GM08714 (cell line): Measurements from ENCODE around the gene IL9R.
"Not testable (repeated sequence)": the region's sequence is repeated elsewhere in the genome, so short reads cannot be mapped to it uniquely, and the experiment has no call there.

Experiments used
- H3K4me3 ChIP-seq: fragments of 200-500 bp; sonication (Bioruptor generic); 2 replicates; pipeline ENCODE4 v1.5.1; 2014; ENCODE audit warnings: mild to moderate bottlenecking, low read length, inconsistent platforms
- ZNF274 ChIP-seq: IDR thresholded peaks from 2 replicates; pipeline ENCODE4 v1.6.1; 2012; ENCODE audit warnings: mild to moderate bottlenecking, low read depth, low read length

The IL9R gene, protein sequence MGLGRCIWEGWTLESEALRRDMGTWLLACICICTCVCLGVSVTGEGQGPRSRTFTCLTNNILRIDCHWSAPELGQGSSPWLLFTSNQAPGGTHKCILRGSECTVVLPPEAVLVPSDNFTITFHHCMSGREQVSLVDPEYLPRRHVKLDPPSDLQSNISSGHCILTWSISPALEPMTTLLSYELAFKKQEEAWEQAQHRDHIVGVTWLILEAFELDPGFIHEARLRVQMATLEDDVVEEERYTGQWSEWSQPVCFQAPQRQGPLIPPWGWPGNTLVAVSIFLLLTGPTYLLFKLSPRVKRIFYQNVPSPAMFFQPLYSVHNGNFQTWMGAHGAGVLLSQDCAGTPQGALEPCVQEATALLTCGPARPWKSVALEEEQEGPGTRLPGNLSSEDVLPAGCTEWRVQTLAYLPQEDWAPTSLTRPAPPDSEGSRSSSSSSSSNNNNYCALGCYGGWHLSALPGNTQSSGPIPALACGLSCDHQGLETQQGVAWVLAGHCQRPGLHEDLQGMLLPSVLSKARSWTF

DNA sequence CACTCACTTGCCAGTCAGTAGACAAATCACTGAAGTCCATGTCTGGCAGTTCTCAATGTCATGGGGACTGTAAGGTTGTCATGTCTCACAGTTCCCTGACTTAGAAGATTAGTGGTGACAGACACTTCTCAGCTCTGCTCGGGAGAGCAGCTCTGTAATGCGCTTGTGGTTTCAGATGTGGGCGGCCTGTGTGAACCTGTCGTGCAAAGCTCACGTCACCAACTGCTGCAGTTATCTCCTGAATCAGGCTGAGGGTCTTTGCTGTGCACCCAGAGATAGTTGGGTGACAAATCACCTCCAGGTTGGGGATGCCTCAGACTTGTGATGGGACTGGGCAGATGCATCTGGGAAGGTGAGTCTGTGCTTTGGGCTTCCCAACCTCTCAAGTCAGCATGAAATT, at the start of gene IL9R:
TSS of gene IL9R (plus strand) at position 261 of the 400 bp plus-strand sequence. CDS start at position 325, 64 bp downstream.
- no peak within 1 kb of the TSS; the same call in 1 of the 2 replicates for H3K4me3 ChIP-seq
- TF ChIP-seq ZNF274: no peak

DNA sequence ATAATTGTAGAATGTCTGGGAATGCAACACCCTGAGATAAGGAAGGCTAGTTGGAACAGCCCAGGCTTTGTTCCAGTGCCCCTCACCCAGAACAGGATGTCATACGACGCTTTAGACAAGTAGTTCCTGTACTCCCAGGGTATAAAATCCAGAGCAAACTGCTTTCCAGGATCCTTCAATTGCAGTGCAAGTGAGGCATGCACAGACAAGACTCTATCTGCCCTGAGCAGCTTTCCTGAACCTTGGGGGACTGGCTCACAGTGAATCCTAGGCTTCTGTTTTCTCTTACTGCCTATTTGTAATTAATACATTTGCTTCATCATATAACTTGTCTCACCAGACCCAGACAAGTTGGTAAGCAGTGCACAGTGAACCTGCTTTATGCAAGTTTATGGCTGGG, 48.4 kb upstream of the IL9R start:
- no peak for TF ChIP-seq ZNF274
- H3K4me3 ChIP-seq: no peak overlapping the region

DNA sequence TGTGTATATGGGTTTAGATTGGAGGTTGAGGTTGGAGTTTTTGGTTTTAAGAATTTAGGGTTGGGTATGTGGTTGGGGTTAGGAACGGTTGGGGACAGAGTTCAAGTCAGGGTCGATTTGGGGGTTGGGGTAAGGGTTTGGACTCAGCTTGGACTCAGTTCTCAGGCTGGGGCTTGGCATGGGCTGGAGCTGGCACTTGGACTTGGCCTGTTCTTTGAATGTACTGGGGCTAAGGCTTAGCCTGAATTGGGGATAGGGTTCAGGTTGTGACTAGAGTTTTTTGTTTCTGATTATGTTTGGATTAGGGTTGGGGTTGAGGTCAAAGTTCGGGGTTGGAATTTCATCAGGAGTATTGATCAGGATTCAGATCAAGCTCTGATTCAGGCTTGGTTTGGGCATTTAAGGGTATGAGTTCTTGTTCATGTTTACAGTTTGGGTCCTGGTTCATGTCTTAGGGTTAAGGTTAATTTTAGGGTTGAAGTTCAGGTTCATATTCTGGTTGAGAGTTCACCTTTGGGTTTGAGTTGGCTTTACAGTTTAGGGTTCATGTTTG, 46.2 kb upstream of the IL9R start:
- TF ChIP-seq ZNF274: no peak
- H3K4me3 ChIP-seq: no peak overlapping the region

DNA sequence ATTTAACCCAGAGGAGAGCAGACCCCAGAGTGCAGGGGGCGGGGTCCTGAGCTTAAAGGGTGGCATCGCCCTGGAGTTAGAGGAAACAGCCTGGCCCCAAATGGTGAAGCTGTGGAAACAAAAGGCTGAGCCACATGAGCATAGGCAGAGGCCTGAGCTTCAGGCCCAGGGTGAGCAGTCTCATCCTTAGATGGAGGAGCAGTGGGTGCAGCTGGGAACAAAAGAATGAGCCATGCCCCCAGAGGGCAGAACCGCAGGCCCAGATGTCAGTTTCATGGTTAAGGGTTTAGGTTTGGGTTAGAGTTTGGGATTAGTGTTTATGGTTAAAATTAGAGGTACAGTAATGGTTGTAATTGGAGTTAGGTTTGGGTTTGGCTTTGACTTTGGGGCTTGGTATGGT, 44.4 kb upstream of the IL9R start:
- no peak for TF ChIP-seq ZNF274
- H3K4me3 ChIP-seq: no peak overlapping the region

DNA sequence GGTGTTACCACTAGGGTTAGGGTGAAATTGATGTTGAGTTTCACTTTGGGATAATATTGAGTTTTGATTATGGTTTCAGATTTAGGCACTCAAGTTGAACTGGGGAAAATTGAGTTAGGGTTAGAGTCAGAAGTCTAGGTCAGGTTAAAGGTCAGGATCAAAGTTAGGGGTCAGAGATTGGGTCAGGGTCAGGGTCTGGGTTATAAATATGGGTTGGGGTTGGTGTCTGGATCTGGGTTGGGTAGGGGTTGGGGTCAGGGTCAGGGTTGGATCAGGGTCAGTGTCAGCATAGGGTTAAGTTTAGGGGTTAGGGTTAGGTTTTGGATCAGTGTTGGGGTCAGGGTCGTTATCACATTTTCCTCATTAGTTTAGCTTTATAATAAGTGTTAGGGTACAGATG, 42.7 kb upstream of the IL9R start:
- TF ChIP-seq ZNF274: no peak
- H3K4me3 ChIP-seq: no peak overlapping the region

DNA sequence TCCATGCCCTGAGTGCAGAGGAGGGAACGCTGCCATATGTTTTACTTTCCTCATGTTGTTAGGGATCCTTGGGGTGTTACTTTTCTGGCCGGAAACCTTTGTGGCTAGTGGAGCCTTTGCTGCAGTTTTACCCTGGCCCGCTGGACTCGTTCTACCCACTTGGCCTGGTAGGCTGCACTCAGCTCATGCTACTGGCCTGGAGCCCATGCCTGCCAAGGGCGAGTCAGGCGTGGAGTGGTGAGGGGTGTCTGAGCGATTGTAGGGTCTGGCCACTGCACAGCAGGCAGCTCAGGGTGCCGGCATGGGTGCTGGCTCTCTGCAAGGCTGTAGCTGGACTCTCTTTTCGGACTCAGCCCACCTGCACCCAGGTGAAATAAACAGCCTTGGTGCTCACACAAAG, 41.4 kb upstream of the IL9R start:
- TF ChIP-seq ZNF274: no peak
- H3K4me3 ChIP-seq: no peak overlapping the region

DNA sequence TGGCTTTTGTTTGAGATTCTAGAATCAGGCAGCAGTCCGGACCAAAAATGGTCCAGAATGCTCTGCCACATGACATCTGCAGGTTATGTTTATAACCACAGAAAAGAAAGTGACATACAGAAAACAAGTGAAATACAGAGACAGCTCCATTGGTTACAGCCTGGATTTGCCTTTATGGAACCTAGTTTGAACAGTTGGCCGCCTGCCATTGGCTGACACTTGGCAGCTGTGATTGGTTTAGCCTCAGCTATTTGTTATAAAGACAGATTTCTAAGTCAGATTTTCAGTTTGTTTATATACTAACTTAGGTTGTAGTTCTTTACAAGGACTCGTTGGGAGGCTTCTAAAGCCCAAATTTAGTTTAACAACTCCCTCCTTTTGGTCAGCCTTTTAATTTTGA, 40.8 kb upstream of the IL9R start:
- no peak overlapping the region for H3K4me3 ChIP-seq
- no peak for TF ChIP-seq ZNF274

DNA sequence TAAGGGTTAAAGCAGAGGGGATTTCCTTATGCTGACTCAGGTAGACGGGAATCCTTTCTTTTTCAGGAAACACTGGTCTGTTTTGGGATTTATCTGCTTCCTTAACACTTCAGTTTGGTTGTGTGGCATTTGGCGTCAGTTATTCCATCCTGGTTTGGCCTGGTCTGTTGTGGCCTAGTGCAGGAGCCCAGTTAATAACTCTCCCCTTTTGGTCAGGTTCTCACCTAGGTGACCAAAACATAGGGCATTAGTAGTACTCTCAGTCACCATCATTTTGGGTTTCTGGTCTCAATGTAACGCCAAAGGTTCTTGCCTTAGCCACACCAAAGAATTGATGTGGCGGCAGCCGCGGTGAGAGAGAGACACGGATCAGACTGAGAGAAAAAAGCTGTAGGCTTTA, 39.7 kb upstream of the IL9R start:
- TF ChIP-seq ZNF274: no peak
- H3K4me3 ChIP-seq: no peak overlapping the region

DNA sequence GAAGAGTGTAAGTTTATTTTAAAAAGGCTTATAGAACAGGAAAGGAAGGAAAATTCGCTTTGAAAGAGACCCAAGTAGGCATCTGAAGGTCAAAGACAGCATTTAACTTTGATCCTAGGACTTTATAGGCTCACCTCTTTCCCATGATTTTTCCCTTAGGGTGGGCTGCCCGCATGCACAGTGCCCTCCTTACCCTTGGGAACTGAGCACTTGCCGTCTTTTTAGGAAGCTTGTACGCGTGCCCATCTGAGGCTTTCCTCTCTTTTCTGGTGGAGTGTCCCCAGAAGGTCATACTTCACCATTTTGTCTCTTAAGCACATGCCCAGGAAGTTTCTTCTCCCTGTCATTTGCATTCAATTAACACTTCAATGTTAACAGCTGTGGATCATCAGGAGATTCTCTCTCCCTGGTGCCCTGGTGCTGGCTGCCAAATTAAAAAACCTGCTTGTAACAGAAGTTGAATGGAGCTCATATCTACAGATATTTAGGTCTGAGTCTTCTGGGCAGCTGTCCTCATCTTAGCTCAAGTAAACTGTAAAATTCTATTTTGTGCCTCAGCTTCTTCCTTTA, 38.4 kb upstream of the IL9R start:
- no peak for TF ChIP-seq ZNF274
- H3K4me3 ChIP-seq: no peak overlapping the region

DNA sequence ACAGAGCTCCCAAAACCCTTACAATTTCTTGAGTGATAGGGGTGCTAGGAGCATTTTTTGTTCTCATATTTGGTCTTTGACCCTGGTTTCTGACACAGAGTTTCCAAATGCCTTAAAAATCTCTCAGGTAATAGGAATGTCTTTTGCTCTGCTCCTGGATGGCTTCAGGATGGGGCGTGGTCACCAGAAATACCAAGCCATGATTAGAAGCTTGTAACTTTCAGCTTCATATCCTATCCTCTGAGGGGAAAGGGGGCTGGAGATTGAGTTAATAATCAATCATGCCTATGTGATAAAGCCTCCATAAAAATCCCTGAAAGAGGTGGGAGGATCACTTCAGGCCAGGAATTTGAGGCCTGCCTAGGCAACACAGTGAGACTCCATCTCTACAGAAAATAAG, 34.6 kb upstream of the IL9R start:
- no peak overlapping the region for H3K4me3 ChIP-seq

DNA sequence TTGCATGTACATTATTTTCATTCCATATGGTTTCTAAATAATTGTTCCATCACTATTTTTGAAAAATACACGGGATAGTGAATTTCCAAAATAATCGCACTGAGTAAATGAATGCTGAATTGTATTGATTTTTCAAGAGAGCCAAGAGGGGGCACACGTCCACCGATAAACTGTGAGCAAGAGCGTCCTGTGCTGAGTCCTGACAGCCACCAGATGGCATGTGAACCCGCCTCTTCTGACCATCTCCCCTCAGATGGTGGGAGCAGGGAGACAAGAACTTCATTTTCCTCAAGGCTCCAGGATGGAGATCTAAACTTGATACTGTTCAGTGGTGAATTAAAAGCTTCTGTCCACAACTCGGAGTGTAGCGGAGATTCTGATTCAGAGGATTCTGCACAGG, 30.6 kb upstream of the IL9R start:
- no peak for TF ChIP-seq ZNF274
- H3K4me3 ChIP-seq: no peak overlapping the region

More for the DNA sequence above, 34.6 kb upstream of the IL9R start:
- TF ChIP-seq ZNF274: no peak

DNA sequence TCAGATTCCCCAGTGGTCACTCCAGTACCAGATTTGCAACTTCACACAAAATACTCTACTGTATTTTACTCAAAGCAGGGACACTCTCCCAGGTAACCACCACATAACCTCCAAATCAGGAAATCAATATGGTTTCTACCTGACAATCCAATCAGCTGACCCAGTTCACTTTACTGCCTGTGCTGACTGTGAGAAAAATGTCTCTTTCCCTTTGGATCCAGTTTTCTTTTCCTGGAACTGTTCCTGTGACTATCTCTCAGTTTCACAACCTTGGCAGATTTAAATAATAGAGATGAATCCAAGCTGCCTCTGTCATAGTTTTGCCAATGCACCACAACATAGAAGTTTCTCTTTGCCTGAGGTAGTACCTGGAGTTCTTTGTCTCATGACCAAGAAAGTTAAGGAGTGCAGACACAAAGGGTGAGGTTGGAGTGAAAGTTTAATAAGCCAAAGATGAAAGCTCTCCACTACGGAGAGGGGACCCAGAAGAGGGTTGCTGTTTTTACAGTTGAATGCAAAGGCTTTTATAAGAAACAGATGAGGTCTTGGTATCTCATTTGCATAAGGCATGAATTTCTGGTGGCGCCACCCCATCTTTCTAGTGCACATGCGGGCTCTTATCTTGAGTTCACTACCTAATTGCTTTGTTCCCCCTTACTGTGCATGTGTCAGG, 29.7 kb upstream of the IL9R start:
- no peak for TF ChIP-seq ZNF274
- H3K4me3 ChIP-seq: no peak overlapping the region

DNA sequence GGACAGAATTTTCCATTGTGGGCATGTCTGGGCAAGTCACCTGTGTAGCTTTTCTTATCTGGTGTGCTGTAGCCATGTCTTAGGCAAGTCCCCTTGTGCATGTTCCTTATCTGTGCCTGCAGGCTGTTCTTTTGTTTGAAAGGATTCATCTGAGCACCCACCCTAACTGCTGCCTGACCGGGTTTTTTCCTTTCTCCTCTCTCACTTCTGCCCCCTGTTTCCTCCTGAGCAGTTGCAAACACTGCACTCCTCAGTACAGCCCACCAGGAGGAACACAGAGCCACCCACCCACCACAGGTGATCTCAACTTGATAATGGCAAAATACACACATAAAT, 29.2 kb upstream of the IL9R start:
- H3K4me3 ChIP-seq: no peak overlapping the region
- no peak for TF ChIP-seq ZNF274

DNA sequence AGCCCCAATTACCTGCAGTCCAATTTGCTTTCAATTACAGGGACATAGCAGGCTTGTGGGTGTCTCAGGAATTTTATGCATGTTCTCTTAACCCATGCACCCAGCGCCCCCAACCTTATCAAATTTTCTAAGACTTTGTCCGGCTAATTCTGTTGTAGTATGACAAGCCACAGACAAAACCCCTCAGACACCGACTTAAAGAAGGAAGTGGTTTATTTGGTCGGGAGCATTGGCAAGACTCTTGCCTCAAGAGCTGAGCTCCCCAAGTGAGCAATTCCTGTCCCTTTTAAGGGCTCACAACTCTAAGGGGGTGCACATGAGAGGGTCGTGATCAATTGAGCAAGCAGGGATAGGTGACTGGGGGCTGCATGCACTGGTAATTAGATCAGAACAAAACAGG, 28.7 kb upstream of the IL9R start:
- TF ChIP-seq ZNF274: no peak
- no peak overlapping the region for H3K4me3 ChIP-seq

DNA sequence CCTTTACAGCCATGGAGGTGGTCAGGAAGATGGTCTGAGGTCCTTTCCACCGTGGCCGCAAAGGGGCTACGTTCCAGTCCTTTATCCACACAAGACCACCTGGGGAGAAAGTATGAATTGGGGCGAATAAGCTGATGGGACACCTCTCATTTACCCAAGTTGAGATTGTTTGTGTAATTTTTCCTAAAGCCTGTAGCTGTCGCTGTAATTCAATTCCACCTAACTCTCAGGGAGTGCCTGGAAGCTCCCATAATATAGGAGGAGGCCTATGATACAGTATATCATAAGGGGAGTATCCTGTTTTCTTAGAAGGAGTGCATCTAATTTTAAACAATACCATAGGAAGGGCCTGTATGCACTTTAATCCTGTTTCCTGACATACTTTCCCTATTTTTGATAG, 25.8 kb upstream of the IL9R start:
- not testable (repeated sequence) for H3K4me3 ChIP-seq

DNA sequence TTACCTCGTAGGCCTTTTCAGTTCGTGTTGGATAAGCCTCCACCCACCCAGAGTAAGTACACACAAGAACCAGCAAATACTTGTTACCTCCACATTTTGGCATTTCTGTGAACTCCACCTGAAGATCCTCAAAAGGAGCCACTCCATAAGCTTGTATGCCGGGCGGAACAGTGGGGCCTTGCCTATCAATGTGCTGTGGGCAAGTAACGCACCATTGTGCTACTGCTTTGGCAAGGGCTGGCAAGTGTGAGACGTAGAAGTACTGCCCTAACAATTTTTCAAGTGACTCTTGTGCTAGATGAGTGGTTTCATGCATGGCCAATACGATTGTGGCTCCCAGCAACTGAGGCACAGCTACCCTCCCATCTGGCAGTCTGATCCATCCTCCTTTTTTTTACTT, 25.3 kb upstream of the IL9R start:
- not testable (repeated sequence) for H3K4me3 ChIP-seq
